Kidney (tissue), 14 donors: ENCODE results near the gene HOXB1. TPM values are rescaled to one million over a fixed set of nuclear protein-coding genes. Genes with fewer than 3 reads are reported as not detected.

Experiments used
- DNase-seq, 5 donors: peaks; one replicate each; pipeline ENCODE4 v3.0.0-alpha.2; 2013 to 2020
- FAIRE-seq: peaks from 2 replicates; lab custom pipeline; 2012; peaks lifted over from hg19 to GRCh38; lab: Jason Lieb, UNC
- H3K27ac ChIP-seq, 2 donors: one replicate each; pipeline ENCODE4 v1.7.0; 2013; ENCODE audit warnings: low read depth in 2 of 2, low read length in 2 of 2, inconsistent platforms in 1 of 2
- H3K27me3 ChIP-seq: one replicate; pipeline ENCODE4 v1.7.1; 2013; ENCODE audit warnings: low read length, inconsistent platforms; ENCODE audit not compliant: control insufficient read depth, insufficient read depth
- H3K36me3 ChIP-seq, 3 donors: one replicate each; pipeline versions ENCODE4 v1.7.0 to v1.7.1; 2013; ENCODE audit warnings: low read length in 3 of 3, control low read depth in 1 of 3, inconsistent platforms in 1 of 3; ENCODE audit not compliant: insufficient read depth in 3 of 3, control insufficient read depth in 2 of 3
- H3K4me1 ChIP-seq, 3 donors: one replicate each; pipeline versions ENCODE4 v1.7.0 to v1.7.1; 2013; ENCODE audit warnings: low read length in 3 of 3, inconsistent platforms in 1 of 3, low read depth in 1 of 3; ENCODE audit not compliant: control insufficient read depth in 2 of 3, insufficient read depth in 2 of 3
- H3K4me3 ChIP-seq, 3 donors: one replicate each; pipeline versions ENCODE4 v1.7.0 to v1.8.1; 2013; ENCODE audit warnings: low read length in 3 of 3, control low read depth in 1 of 3, inconsistent platforms in 1 of 3
- H3K9ac ChIP-seq, 3 donors: one replicate each; pipeline versions ENCODE4 v1.7.0 to v1.7.1; 2013; ENCODE audit warnings: low read length in 3 of 3, control low read depth in 1 of 3, inconsistent platforms in 1 of 3
- H3K9me3 ChIP-seq, 3 donors: one replicate each; pipeline versions ENCODE4 v1.7.0 to v1.7.1; 2013; ENCODE audit warnings: low read length in 3 of 3, control low read depth in 1 of 3, inconsistent platforms in 1 of 3; ENCODE audit not compliant: control insufficient read depth in 2 of 3, insufficient read depth in 1 of 3
- intact Hi-C: fragments of 100-400 bp; cut with DNase I; formaldehyde crosslinking; loops from one replicate; pipeline ENCODE4 v1.11.1; 2022
- polyA plus RNA-seq: library from polyadenylated mRNA; stranded (reverse); fragments of 350-450 nt; fragmentation: Illumina TruSeq; extraction: RNeasy Lipid Tissue Mini Kit (QIAGEN cat#74804); gene quantifications from one replicate; pipeline ENCODE4 v1.2.3, GENCODE V29; 2014; ENCODE audit warnings: low read depth, low replicate concordance; ENCODE audit not compliant: insufficient read depth
- total RNA-seq: library from RNA; stranded (reverse); fragmentation: NEBNext Ultra II Directional; extraction: Animal tissue kit (Norgen Biotek cat#: 25700); gene quantifications from one replicate; pipeline ENCODE4 v1.2.1, GENCODE V29; 2021
- TF ChIP-seq, protein P1 (sequence below): IDR thresholded peaks from 3 replicates; pipeline ENCODE4 v1.5.1; 2012; ENCODE audit warnings: mild to moderate bottlenecking, moderate library complexity, borderline replicate concordance; ENCODE audit not compliant: insufficient read depth; ENCODE audit errors: extremely low read depth
- donor health status: control.
- donor health status: control.
- donor health status: control.
- donor health status: control.
- donor health status: control.
- donor health status: DM: yes; HTN: yes; CAD: no.
- donor health status: Normal renal cell carcinoma (clear cell type).

The HOXB1 gene
- total and polyA plus RNA-seq, 2 donors from 2014 or later: not detected

DNA sequence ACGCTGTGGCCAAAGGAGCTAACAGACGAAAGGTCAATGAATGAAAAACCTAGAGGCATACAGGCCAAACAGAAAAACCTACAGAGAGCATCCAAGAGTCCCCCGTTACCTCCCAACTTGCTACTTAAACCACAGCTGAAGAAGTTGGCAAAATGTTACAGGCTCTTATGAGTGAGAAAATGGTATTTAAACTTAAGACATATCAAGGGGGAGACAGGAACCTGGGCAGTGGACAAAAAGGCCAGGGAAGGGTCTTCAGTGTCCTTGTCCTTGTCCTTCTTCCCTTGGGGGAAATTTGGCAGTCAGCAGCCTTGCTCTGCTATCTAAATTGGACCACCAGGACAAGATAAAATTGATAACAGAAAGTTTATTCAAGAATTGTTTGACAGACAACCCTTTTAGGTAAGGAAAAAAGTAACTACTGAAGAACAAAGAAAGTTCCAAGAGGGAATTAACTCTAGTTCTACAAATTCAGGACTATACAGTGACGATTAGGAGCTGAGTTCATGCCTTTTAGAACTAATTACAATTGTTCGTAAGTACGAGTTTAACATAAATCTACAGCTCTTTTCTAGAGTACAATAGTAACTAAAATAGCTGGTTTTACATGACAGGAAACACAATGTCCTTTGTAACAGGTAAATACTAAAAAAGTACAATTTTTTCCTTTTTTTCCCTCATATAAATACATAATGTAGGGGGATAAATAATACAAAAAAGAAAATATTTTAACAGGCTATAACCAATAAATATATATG is 17.9 kb upstream of the HOXB1 start:
- DNase-seq (peak in 1 of 5 donors; percentile 12), FAIRE-seq (no peak)
- Histone ChIP-seq H3K4me1 (peaks cover 9 to 27% (median 27%) of the 10 kb centered on the region in 3 donors), H3K9me3 (no peaks in the 10 kb centered on the region), H3K27me3 (no peaks in the 10 kb centered on the region), H3K36me3 (peaks cover 0 to 3% (median 2%) of the 10 kb centered on the region in 3 donors), H3K27ac (peak overlapping the region; percentile 67 to 87), H3K9ac (peak overlapping the region in 2 of 3 donors; percentile 22 to 69), H3K4me3 (no peak overlapping the region)
- TF ChIP-seq, protein P1, sequence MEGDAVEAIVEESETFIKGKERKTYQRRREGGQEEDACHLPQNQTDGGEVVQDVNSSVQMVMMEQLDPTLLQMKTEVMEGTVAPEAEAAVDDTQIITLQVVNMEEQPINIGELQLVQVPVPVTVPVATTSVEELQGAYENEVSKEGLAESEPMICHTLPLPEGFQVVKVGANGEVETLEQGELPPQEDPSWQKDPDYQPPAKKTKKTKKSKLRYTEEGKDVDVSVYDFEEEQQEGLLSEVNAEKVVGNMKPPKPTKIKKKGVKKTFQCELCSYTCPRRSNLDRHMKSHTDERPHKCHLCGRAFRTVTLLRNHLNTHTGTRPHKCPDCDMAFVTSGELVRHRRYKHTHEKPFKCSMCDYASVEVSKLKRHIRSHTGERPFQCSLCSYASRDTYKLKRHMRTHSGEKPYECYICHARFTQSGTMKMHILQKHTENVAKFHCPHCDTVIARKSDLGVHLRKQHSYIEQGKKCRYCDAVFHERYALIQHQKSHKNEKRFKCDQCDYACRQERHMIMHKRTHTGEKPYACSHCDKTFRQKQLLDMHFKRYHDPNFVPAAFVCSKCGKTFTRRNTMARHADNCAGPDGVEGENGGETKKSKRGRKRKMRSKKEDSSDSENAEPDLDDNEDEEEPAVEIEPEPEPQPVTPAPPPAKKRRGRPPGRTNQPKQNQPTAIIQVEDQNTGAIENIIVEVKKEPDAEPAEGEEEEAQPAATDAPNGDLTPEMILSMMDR: no peak
- intact Hi-C loops: no loop called here

DNA sequence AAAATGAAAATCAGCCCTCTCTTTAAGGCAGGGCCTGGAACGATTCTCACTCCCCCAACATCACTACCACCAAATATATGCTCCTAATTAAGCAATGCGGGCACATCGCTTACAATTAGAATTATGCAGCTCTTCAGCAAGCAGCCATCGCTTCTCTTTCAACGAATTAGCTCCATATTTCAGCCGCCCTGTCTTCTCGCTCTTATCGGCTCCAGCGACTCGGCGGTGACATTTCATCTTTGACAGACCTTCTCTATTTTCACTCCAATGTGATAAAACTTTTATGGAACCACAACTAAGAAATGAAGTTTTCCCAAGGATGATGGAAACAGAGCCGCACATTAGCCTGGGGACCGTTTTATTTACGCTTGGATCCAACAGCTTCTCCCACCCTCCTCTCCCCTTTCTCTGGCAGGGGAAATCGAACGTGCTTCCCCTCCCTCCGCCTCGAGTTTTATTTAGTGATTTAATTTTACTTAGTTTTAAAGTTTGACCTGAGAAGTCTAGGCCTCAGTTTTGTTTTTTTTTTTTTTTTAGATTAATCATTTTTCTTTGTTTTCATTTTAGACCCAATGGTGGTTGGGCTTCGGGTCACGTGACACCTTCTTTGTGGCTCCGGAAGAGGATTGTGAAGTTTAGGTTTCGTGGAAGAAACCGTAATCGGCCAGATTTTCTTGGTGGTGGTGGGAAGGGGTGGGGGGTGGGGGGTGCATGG is 17.2 kb upstream of the HOXB1 start:
- TF ChIP-seq, protein P1: no peak
- Histone ChIP-seq H3K9me3 (no peaks in the 10 kb centered on the region), H3K27ac (peak overlapping the region; percentile 67 to 87), H3K27me3 (no peaks in the 10 kb centered on the region), H3K4me3 (peak overlapping the region; percentile 37 to 45 (median 39)), H3K36me3 (peaks cover 0 to 3% (median 2%) of the 10 kb centered on the region in 3 donors), H3K4me1 (peaks cover 9 to 27% (median 27%) of the 10 kb centered on the region in 3 donors), H3K9ac (peak overlapping the region in 2 of 3 donors; percentile 1 to 69)
- FAIRE-seq (no peak), DNase-seq (peak in 4 of 5 donors; percentile 62 to 84 (median 76))
- intact Hi-C loops: no loop called here

GRCh38 chr17:48546924-48547807 is 16.4 kb upstream of the HOXB1 start:
- Histone ChIP-seq H3K36me3 (peaks cover 0 to 3% (median 2%) of the 10 kb centered on the region in 3 donors), H3K9ac (peak overlapping the region; percentile 1 to 53 (median 17)), H3K9me3 (no peaks in the 10 kb centered on the region), H3K27me3 (no peaks in the 10 kb centered on the region), H3K4me3 (peak overlapping the region in 1 of 3 donors; percentile 45), H3K4me1 (peaks cover 9 to 27% (median 27%) of the 10 kb centered on the region in 3 donors), H3K27ac (peak overlapping the region; percentile 66 to 87)
- no peak for FAIRE-seq
- DNase-seq: peak in 4 of 5 donors; percentile 78 to 94 (median 85)
- TF ChIP-seq, protein P1: no peak
- intact Hi-C loops: no loop called here
